Measurements from ENCODE around the gene FBXL16. TPM values are rescaled to one million over a fixed set of nuclear protein-coding genes. Genes with fewer than 3 reads are reported as not detected.

Gene FBXL16
- total and polyA plus RNA-seq, 9 of the 15 experiments (the other 6 are each of a cell fraction or from before 2014, with no cell fraction given) = 0.21 to 8.2 (median 1.7) TPM

- TF ChIP-seq, protein P1, sequence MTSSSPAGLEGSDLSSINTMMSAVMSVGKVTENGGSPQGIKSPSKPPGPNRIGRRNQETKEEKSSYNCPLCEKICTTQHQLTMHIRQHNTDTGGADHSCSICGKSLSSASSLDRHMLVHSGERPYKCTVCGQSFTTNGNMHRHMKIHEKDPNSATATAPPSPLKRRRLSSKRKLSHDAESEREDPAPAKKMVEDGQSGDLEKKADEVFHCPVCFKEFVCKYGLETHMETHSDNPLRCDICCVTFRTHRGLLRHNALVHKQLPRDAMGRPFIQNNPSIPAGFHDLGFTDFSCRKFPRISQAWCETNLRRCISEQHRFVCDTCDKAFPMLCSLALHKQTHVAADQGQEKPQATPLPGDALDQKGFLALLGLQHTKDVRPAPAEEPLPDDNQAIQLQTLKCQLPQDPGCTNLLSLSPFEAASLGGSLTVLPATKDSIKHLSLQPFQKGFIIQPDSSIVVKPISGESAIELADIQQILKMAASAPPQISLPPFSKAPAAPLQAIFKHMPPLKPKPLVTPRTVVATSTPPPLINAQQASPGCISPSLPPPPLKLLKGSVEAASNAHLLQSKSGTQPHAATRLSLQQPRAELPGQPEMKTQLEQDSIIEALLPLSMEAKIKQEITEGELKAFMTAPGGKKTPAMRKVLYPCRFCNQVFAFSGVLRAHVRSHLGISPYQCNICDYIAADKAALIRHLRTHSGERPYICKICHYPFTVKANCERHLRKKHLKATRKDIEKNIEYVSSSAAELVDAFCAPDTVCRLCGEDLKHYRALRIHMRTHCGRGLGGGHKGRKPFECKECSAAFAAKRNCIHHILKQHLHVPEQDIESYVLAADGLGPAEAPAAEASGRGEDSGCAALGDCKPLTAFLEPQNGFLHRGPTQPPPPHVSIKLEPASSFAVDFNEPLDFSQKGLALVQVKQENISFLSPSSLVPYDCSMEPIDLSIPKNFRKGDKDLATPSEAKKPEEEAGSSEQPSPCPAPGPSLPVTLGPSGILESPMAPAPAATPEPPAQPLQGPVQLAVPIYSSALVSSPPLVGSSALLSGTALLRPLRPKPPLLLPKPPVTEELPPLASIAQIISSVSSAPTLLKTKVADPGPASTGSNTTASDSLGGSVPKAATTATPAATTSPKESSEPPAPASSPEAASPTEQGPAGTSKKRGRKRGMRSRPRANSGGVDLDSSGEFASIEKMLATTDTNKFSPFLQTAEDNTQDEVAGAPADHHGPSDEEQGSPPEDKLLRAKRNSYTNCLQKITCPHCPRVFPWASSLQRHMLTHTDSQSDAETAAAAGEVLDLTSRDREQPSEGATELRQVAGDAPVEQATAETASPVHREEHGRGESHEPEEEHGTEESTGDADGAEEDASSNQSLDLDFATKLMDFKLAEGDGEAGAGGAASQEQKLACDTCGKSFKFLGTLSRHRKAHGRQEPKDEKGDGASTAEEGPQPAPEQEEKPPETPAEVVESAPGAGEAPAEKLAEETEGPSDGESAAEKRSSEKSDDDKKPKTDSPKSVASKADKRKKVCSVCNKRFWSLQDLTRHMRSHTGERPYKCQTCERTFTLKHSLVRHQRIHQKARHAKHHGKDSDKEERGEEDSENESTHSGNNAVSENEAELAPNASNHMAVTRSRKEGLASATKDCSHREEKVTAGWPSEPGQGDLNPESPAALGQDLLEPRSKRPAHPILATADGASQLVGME (CRISPR knock-in tag; IDR thresholded peaks at IDR 0.05) = 0 out of 2 replicates have a peak, but pooled peaks have one; percentile 41
- TF ChIP-seq HEY1 (CRISPR knock-in tag; IDR thresholded peaks at IDR 0.05; ENCODE audit: borderline replicate concordance) (no peak), E2F5 (CRISPR knock-in tag; IDR thresholded peaks at IDR 0.05) (0 out of 2 replicates have a peak, but pooled peaks have one; percentile 32), TGIF2 (CRISPR knock-in tag; IDR thresholded peaks at IDR 0.05) (no peak; the same call in 1 of the 2 replicates), POLR3A (IDR thresholded peaks at IDR 0.05; ENCODE audit: borderline replicate concordance, extremely low read depth, insufficient read depth, insufficient read length) (no peak), PTRF (tag; IDR thresholded peaks at IDR 0.05) (no peak), ZNF444 (CRISPR knock-in tag; IDR thresholded peaks at IDR 0.05) (no peak), ZNF277 (CRISPR knock-in tag; IDR thresholded peaks at IDR 0.05; ENCODE audit: borderline replicate concordance) (no peak), ZNF174 (CRISPR knock-in tag; IDR thresholded peaks at IDR 0.05) (no peak), IRF2 (CRISPR knock-in tag; IDR thresholded peaks at IDR 0.05) (no peak), CXXC5 (CRISPR knock-in tag; IDR thresholded peaks at IDR 0.05) (peak; percentile 90), MTA2 (IDR thresholded peaks at IDR 0.05; ENCODE audit: low read depth) (no peak)
- TF ChIP-seq, protein P2, sequence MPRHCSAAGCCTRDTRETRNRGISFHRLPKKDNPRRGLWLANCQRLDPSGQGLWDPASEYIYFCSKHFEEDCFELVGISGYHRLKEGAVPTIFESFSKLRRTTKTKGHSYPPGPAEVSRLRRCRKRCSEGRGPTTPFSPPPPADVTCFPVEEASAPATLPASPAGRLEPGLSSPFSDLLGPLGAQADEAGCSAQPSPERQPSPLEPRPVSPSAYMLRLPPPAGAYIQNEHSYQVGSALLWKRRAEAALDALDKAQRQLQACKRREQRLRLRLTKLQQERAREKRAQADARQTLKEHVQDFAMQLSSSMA (CRISPR knock-in tag; IDR thresholded peaks at IDR 0.05) = peak; percentile 100
Measured at GRCh38 chr16:740764-741505, 35.3 kb upstream of the FBXL16 start, which contains the start of gene CIAO3 (continued).

Data from K562 (cell line).